Body of pancreas (tissue), 4 donors: ENCODE data around the gene MAML3. TPM values are rescaled to one million over a fixed set of nuclear protein-coding genes. Genes with fewer than 3 reads are reported as not detected.

ENCODE experiments used
- ATAC-seq: fragments of 150-250 bp; one replicate; pipeline ENCODE4 v1.9.1; 2016
- DNase-seq, 4 donors: peaks; one replicate each; pipeline ENCODE4 v3.0.0-alpha.2; 2019
- H3K27ac ChIP-seq, 4 donors: fragments of 200-600 bp; sonication (generic); 1 replicate in 3 of 4; 2 replicates in 1 of 4; pipeline versions ENCODE4 v1.5.1 to v1.6.1; 2016 to 2019; ENCODE audit warnings: mild to moderate bottlenecking in 1 of 4, mixed read lengths in 1 of 4, moderate library complexity in 1 of 4
- H3K27me3 ChIP-seq, 2 donors: fragments of 200-600 bp; sonication (generic); one replicate each; pipeline ENCODE4 v1.6.0; 2016; ENCODE audit warnings: mild to moderate bottlenecking in 1 of 2
- H3K36me3 ChIP-seq, 2 donors: fragments of 200-600 bp; sonication (generic); replicated peaks in 1 of 2; 2 replicates each; pipeline ENCODE4 v1.5.1; 2016; ENCODE audit warnings: low read depth in 2 of 2; ENCODE audit not compliant: insufficient read depth in 1 of 2
- H3K4me1 ChIP-seq: fragments of 200-600 bp; sonication (generic); one replicate; pipeline ENCODE4 v1.6.0; 2016
- H3K4me3 ChIP-seq, 2 donors: fragments of 200-600 bp; sonication (generic); 1 replicate in 1 of 2; 2 replicates in 1 of 2; pipeline ENCODE4 v1.5.1; 2016 to 2019
- H3K9me3 ChIP-seq, 3 donors: fragments of 200-600 bp; sonication (generic); 1 replicate in 2 of 3; 2 replicates in 1 of 3; pipeline ENCODE4 v1.5.1; 2016
- POLR2A ChIP-seq, 3 donors: fragments of 450-650 bp; IDR thresholded peaks; one replicate each; pipeline ENCODE4 v1.6.1; 2016; ENCODE audit warnings: antibody characterized with exemption in 3 of 3, mild to moderate bottlenecking in 2 of 3
- WGBS, 2 donors: methylation state at CpG; one replicate each; pipeline ENCODE4 v1.1.5; 2017; 5-methylcytosine and 5-hydroxymethylcytosine counted together
- intact Hi-C: fragments of 100-400 bp; cut with DNase I; formaldehyde crosslinking; loops from one replicate; pipeline ENCODE4 v1.15.1; 2023
- total RNA-seq, 2 donors: library from RNA; depleted of rRNA; stranded (reverse); fragments of >200 nt; gene quantifications; one replicate each; pipeline ENCODE4 v1.1.0, GENCODE V29; 2016
- TF ChIP-seq, protein P1 (sequence below), 7 experiments: fragments of 450-650 bp in 4 of 7; fragments of 200-600 bp in 3 of 7; sonication (generic) in 3 of 7; IDR thresholded peaks; one replicate each; pipeline ENCODE4 v1.5.1; 2016 to 2019; ENCODE audit warnings: antibody characterized with exemption in 7 of 7

The MAML3 gene
- total RNA-seq, 2 donors from 2014 or later, result 11.2 to 11.4 TPM

DNA sequence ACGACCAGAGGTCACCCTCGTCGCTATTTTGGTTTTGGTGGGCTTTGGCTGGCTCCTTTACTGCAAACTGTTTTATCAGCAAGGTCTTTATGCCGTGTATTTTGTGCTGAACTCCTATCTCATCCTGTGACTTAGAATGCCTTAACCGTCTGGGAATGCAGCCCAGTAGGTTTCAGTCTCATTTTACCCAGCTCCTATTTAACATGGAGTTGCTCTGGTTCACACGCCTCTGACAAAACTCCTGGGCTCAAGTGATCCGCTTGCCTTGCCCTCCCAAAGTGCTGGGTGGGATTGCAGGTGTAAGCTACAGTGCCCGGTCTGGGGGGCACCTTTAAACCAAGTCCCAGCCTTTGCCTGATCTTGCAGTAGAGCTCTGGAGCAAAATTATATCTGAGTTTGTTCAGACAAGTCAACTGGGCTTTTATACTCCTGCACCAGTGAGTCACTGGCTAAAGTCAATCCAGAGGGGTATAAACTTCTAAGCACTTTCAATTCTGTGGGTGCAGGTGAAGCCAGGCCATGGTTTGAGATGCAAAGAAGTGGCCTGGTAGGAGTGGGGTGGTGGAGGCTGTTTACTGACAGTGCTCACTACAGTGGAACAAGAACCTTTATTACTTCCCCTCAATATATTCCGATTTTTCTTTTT lies 438.1 kb downstream of the MAML3 start:
- Histone ChIP-seq H3K27ac (no peak overlapping the region), H3K36me3 (peaks cover 0 to 5% of the 10 kb centered on the region in 2 donors), H3K27me3 (no peaks in the 10 kb centered on the region), H3K4me3 (no peak overlapping the region), H3K4me1 (peaks cover 8% of the 10 kb centered on the region), H3K9me3 (no peaks in the 10 kb centered on the region)
- peak in 1 of 4 donors; percentile 20 for DNase-seq
- 68 to 74% methylated on average over 9 of the region's 9 CpGs for WGBS, 2 donors
- ATAC-seq, result no peak
- TF ChIP-seq POLR2A (IDR thresholded peaks at IDR 0.05), result no peak
- TF ChIP-seq, protein P1, sequence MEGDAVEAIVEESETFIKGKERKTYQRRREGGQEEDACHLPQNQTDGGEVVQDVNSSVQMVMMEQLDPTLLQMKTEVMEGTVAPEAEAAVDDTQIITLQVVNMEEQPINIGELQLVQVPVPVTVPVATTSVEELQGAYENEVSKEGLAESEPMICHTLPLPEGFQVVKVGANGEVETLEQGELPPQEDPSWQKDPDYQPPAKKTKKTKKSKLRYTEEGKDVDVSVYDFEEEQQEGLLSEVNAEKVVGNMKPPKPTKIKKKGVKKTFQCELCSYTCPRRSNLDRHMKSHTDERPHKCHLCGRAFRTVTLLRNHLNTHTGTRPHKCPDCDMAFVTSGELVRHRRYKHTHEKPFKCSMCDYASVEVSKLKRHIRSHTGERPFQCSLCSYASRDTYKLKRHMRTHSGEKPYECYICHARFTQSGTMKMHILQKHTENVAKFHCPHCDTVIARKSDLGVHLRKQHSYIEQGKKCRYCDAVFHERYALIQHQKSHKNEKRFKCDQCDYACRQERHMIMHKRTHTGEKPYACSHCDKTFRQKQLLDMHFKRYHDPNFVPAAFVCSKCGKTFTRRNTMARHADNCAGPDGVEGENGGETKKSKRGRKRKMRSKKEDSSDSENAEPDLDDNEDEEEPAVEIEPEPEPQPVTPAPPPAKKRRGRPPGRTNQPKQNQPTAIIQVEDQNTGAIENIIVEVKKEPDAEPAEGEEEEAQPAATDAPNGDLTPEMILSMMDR (IDR thresholded peaks at IDR 0.05), result no peak
- intact Hi-C loops, result no loop called here

GRCh38 chr4:139712882-139713281 lies 441.1 kb downstream of the MAML3 start:
- ATAC-seq, result no peak
- intact Hi-C loops, result no loop called here
- H3K4me1 ChIP-seq, result peaks cover 8% of the 10 kb centered on the region
- no peak for DNase-seq
- H3K27me3 ChIP-seq, result no peaks in the 10 kb centered on the region
- H3K27ac ChIP-seq, result no peak overlapping the region
- H3K4me3 ChIP-seq, result no peak overlapping the region
- TF ChIP-seq, protein P1 (IDR thresholded peaks at IDR 0.05), result no peak
- no peak for TF ChIP-seq POLR2A (IDR thresholded peaks at IDR 0.05)
- 87 to 88% methylated on average over 2 of the region's 2 CpGs for WGBS, 2 donors
- no peaks in the 10 kb centered on the region for H3K9me3 ChIP-seq
- no peaks in the 10 kb centered on the region for H3K36me3 ChIP-seq

GRCh38 chr4:139711461-139711860 lies 442.5 kb downstream of the MAML3 start:
- no peak for ATAC-seq
- no peaks in the 10 kb centered on the region for H3K9me3 ChIP-seq
- H3K27ac ChIP-seq, result no peak overlapping the region
- H3K27me3 ChIP-seq, result no peaks in the 10 kb centered on the region
- DNase-seq, result no peak
- H3K4me1 ChIP-seq, result peaks cover 8% of the 10 kb centered on the region
- intact Hi-C loops, result no loop called here
- no peaks in the 10 kb centered on the region for H3K36me3 ChIP-seq
- TF ChIP-seq, protein P1 (IDR thresholded peaks at IDR 0.05), result no peak
- no peak for TF ChIP-seq POLR2A (IDR thresholded peaks at IDR 0.05)
- WGBS, 2 donors, result 79 to 89% methylated on average over 4 of the region's 4 CpGs
- no peak overlapping the region for H3K4me3 ChIP-seq

GRCh38 chr4:139710073-139710472 lies 443.9 kb downstream of the MAML3 start:
- H3K4me1 ChIP-seq, result no peaks in the 10 kb centered on the region

More at GRCh38 chr4:139710073-139710472, 443.9 kb downstream of the MAML3 start:
- TF ChIP-seq POLR2A (IDR thresholded peaks at IDR 0.05), result no peak
- TF ChIP-seq, protein P1 (IDR thresholded peaks at IDR 0.05), result no peak
- 95% methylated on average over 2 of the region's 2 CpGs for WGBS, 2 donors
- intact Hi-C loops, result no loop called here
- Histone ChIP-seq H3K36me3 (no peaks in the 10 kb centered on the region), H3K9me3 (no peaks in the 10 kb centered on the region), H3K27me3 (no peaks in the 10 kb centered on the region), H3K4me3 (no peak overlapping the region), H3K27ac (no peak overlapping the region)
- DNase-seq, result no peak
- no peak for ATAC-seq
